HG03280 (cell line): ENCODE results near the gene FBXO9.
"Not testable (repeated sequence)": the region's sequence is repeated elsewhere in the genome, so short reads cannot be mapped to it uniquely, and the experiment has no call there.

Experiments
- ATAC-seq: cut with Tn5 transposase; IDR thresholded peaks from one replicate; pipeline ENCODE4 v1.9.1; 2021; ENCODE audit warnings: mild to moderate bottlenecking, moderate library complexity; ENCODE audit not compliant: unreplicated experiment

FBXO9 gene

DNA sequence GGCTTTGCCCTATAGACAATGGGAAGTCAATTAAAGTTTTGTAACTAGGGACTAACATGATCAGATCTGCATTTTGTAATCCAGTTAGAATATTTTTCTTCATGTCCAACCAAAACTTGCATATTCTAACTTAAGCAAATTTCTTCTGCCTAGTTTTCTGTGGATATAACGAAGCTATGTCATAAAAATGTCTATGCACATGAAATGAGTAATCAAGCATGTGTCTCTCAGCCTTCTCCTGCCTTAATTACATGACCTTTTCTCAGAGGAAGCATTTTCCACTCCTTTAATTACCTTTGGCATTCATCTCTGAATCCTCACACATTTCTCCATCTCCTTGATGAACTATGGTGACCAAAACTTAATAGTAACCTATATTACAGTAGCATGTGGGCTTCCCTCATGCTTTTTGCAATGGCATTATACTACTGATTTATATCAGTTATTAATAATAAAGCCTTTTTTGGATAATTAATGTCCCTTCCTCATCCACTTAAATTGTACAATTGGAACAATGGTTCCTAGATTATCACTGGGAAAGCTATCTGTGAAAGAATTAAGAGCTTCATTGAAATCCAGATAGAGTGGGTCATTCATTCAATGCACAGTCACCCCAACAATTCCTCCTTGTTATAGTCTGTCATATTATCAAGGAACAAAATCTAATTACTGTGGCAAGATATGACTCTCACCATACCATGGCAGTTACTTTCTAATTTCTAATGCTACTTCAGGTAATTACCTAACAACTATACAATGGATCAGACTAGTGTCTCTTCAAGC is 19.1 kb upstream of the FBXO9 start:
- ATAC-seq, result no peak

- ATAC-seq, result no peak
Measured at GRCh38 chr6:53048431-53049195, 16.6 kb upstream of the FBXO9 start.

GRCh38 chr6:53049415-53049814 is 15.8 kb upstream of the FBXO9 start:
- ATAC-seq, result no peak

DNA sequence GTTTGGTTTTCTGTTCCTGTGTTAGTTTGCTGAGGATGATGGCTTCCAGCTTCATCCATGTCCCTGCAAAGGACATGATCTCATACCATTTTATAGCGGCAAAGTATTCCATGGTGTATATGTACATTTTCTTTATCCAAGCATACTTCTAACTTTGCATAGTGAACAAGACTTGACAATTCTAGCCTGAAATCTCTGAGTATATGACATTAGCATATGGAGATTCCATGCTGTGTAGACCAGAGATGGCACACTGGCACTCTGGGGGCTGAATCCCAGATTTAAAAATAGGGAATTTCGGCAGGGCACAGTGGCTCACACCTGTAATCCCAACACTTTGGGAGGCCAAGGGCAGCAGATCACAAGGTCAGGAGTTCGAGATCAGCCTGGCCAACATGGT is 13.1 kb upstream of the FBXO9 start:
- not testable (repeated sequence) for ATAC-seq

DNA sequence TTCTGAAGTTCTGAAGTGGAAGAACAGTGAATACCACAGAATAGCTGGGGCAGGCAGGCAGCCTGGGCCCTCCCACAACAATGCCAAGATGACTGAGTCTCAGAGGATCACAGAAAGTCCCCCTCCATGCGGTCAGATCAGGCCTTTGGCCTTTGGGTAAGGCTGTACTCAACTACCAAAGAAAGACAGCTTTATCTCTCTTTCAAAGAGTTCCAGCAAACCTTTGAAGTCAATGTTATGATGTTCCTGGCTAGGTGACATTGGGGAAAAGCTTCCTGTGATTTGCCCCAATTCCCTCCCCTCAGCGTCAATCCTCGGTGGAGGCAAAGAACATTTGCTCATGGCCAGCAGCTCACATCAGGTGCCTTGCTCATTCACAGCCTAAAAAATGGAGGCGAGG is 10.7 kb upstream of the FBXO9 start:
- ATAC-seq, result no peak

DNA sequence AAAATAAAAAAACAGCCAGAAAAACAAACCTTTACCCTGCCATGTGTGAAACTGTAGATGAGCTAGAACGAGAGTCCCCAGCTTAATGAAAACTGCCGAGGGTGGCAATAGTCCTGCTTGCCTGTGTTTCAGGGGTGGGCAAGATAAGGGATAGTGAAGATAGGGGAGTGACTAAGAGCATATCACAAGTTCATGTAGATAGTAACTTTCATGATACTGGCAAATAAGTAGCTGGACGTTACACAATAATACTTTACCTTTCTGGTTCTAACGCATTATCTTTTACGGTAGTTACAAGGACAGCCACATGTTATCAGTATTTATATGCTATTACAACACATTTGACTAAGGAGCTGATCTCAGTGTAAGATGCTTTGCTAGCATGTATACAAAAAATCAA is 9.3 kb upstream of the FBXO9 start:
- ATAC-seq, result no peak

DNA sequence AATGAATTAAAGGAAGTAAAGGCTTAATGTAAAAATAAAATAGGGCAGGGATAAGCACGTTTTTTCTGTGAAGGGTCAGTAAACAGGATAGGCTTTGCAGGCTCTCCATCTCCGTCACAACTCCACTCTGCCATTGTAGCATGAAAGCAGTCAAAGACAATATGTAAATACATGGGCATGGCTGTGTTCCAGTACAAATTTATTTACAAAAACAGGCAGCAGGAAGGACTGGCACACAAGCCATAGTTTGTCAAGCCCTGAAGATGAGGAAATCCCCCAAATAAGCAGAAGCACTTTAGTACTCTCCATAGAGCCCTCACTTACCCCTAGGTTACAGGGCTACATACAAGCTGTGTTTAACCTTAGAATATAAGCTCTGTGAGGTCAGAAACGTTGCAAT is 8.9 kb upstream of the FBXO9 start:
- no peak for ATAC-seq

DNA sequence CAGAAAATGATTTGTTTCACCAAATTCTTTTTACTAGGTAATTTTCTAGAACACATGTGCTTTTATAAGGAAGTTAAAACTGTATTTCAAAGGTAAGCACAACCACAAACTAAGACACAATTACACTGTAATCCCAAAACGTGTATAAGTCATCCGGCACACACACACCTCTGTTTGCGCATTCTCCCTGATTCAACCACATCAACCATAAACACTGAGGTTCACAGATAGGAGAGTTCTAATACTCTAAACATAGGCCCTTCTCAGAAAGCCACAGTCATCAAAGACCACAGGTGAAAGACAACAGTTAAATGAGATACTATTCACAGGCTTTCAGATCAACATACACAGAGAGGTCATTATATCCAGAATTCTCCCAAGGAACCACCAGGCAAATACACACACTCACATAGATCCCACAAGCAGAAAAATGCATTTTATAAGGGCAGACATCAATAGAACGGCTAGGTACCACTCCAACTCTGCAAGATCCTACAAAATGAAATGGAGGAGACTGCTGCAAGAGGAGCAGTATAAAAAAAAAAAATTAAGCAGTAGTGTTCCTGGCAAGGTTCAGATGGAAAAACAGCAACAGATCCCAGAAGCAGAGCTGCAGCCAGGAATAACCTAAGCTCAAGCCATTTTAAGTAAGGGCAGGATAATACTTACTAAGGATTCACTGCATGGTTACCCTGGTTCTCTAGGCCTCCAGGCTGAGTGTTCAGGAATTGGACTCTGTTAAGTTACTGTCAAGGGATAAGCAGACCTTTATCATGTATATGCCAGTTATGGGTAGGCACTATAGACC is 6.6 kb upstream of the FBXO9 start:
- ATAC-seq, result no peak

GRCh38 chr6:53059648-53060589 is 5.3 kb upstream of the FBXO9 start:
- ATAC-seq, result no peak

GRCh38 chr6:53062169-53062539 is 3.0 kb upstream of the FBXO9 start:
- ATAC-seq, result no peak

- ATAC-seq, result not testable (repeated sequence)
Measured at GRCh38 chr6:53064255-53064654, 949 bp upstream of the FBXO9 start.

- peak; percentile 78 for ATAC-seq
Measured at GRCh38 chr6:53064726-53065265, 408 bp upstream of the FBXO9 start.

- no peak for ATAC-seq
Measured at GRCh38 chr6:53066077-53066417, 843 bp downstream of the FBXO9 start.

DNA sequence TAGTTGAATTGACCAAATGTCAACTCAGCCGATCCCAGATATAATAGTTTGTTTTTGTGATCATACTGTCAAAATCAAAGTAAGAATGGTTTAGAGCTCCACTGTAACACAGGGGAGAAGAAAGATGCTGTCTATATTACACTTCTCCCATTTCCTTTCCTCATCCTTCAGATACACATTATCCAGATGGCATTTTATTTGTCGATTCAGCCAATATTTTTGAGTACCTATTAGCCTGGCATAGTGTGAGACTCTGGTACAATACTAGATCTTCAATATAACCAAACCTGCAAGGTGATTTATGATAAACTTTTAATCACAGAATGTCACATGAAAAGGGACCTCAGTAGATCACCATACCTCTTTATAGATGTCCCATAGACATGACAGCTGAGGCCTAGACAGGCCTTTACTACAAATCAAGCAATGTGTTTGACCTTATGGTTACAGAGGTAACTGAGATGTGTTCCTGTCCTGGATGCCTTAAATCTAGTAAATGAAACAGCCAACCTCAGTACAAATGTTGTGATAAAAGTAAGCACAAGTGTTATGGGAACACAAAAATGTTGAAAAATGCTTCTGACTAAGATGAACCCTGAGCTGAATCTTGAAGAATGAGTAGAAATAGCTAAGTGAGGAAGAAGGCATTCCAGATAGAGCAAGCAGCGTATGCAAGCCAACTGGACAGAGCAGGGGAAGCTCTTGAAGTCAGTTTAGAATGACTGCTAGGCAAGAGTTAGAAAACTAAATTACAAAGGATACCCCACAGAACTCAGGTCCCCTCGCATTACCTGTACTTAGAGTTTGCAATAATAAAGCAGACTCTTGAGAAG is 1.9 kb downstream of the FBXO9 start:
- ATAC-seq, result no peak

DNA sequence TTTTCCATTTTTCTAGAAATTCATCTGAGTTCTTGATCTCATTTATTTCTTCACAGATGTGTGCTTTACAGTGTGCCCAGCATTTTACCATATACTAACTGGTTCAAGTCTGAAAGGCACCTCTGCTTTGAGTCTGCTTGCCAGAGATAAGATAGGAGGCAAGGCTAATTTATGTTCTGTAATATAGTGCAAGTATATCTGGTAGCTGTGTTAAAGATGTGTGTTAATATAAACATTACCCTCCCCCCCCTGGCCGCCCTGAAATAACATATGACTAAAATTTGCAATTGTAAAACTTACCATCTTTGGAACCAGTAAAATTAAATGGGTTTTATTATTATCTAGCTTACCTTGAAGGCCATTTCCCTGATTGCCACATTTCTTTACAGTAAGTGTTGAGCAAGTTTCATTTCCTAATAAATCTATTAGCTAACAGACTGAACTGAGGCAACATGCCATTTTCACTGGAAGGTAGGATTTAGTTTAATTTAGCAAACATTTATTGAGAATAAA is 2.7 kb downstream of the FBXO9 start:
- no peak for ATAC-seq

DNA sequence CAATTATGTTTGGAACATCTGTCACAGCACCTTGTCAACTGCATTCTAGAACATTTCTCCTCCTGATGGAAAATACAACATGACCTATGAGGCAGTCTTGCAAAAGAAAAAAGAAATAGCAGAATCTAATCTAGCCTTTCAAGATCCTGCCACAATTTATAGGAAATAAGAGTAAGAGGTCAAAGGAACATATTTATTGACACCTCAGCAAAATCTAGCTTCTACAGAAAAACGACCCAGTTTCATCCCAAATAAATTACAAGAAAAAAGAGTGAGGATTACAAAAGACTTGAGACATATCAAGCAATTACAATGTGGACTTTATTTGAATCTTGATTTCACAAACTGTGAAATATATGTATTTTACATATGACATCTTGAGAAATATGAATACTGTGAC is 4.2 kb downstream of the FBXO9 start:
- ATAC-seq, result no peak

DNA sequence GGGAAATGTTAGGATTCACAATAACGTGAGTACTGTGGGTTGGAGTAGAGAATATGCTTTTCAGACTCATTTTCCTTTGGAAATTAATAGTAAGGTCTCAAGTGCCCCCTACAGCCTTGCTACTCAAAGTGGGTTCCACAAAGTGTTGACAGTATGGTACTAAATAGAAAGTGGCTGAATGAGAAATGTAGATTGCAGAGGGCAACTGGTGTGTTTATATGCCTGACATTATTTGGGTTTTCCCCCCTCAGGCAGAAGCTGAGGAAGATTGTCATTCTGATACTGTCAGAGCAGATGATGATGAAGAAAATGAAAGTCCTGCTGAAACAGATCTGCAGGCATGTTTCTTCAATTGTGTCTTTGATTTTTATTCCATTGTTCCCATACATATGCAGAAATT is 5.6 kb downstream of the FBXO9 start:
- no peak for ATAC-seq

DNA sequence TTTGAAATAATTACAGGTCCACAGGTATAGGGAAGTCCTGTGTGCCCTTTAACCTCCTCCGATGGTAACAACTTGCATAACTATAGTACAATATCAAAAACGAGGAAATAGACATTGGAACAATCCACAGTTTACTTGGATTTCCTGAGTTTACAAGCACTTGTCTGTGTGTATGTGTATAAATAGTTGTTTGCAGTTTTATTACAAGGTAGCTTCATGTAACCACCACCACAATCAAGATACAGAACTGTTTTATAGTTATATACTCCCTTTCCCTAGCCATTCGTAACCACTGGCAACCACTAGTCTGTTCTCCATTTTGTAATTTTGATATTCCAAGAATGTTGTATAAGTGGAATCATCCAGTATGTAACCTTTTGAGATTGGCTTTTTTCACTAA is 9.1 kb downstream of the FBXO9 start:
- ATAC-seq, result no peak

DNA sequence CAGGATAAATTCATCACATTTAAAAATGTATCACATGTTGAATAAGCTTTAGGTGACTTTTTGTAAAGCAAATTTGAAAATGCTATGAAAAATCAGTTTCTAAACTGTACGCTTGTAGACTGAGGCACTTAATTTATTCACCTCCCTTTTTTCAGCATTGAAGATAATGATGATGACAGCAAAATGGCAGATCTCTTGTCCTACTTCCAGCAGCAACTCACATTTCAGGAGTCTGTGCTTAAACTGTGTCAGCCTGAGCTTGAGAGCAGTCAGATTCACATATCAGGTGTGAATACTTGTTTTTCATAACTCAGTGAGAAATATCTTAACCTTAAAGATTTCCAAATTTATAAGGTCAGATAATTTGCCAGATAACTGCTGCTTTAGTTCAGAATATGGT is 15.6 kb downstream of the FBXO9 start:
- ATAC-seq, result no peak
